Chondrocyte (in vitro differentiated cells): ENCODE data around the gene PTPRN. TPM values are rescaled to one million over a fixed set of nuclear protein-coding genes. Genes with fewer than 3 reads are reported as not detected.
A peak's percentile ranks its signal among the peaks of the same experiment; 100 is the strongest.

Source experiments
- DNase-seq: peaks from one replicate; pipeline ENCODE4 v3.0.0; 2021; ENCODE audit warnings: mixed read lengths, low spot score
- H3K27ac Mint-ChIP-seq: one replicate; pipeline ENCODE4 v1.8.0; 2021; ENCODE audit warnings: mild to moderate bottlenecking, moderate library complexity, mixed read lengths; ENCODE audit not compliant: unreplicated experiment
- H3K27me3 Mint-ChIP-seq: 2 replicates; pipeline ENCODE4 v1.8.0; 2021; ENCODE audit warnings: low read depth, mixed read lengths
- H3K36me3 Mint-ChIP-seq: 2 replicates; pipeline ENCODE4 v1.8.0; 2021; ENCODE audit warnings: low read depth, mixed read lengths
- H3K4me1 Mint-ChIP-seq: 2 replicates; pipeline ENCODE4 v1.8.0; 2021; ENCODE audit warnings: low read depth, mild to moderate bottlenecking, mixed read lengths
- H3K4me3 Mint-ChIP-seq: one replicate; pipeline ENCODE4 v1.8.0; 2021; ENCODE audit warnings: mild to moderate bottlenecking, moderate library complexity, mixed read lengths; ENCODE audit not compliant: unreplicated experiment
- H3K9me3 Mint-ChIP-seq: 2 replicates; pipeline ENCODE4 v1.8.0; 2021; ENCODE audit warnings: low read depth, mixed read lengths
- CTCF ChIP-seq: fragments of 200-600 bp; sonication (generic); IDR thresholded peaks from 2 replicates; pipeline ENCODE4 v1.5.0; 2021; ENCODE audit warnings: antibody characterized with exemption, mild to moderate bottlenecking, moderate library complexity
- total RNA-seq: library from RNA; stranded (reverse); gene quantifications from 3 replicates; pipeline ENCODE4 v1.2.1, GENCODE V29; 2021

PTPRN gene
- total RNA-seq, 1 donor from 2014 or later = 0.87 TPM

- peaks cover 3% of the 10 kb centered on the region for H3K4me1 Mint-ChIP-seq
- TF ChIP-seq CTCF = peak; percentile 81
- no peak for DNase-seq
- H3K36me3 Mint-ChIP-seq = peaks cover 2% of the 10 kb centered on the region
- no peaks in the 10 kb centered on the region for H3K9me3 Mint-ChIP-seq
- H3K27me3 Mint-ChIP-seq = peaks cover 40% of the 10 kb centered on the region
- H3K27ac Mint-ChIP-seq = no peak overlapping the region
- H3K4me3 Mint-ChIP-seq = no peak overlapping the region
These were observed 43.3 kb upstream of the PTPRN start for GRCh38 chr2:219352448-219353023.

- no peaks in the 10 kb centered on the region for H3K9me3 Mint-ChIP-seq
- peaks cover 28% of the 10 kb centered on the region for H3K27me3 Mint-ChIP-seq
- H3K4me3 Mint-ChIP-seq = peak overlapping the region; percentile 10
- TF ChIP-seq CTCF = no peak
- H3K36me3 Mint-ChIP-seq = no peaks in the 10 kb centered on the region
- DNase-seq = no peak
- no peak overlapping the region for H3K27ac Mint-ChIP-seq
- peaks cover 3% of the 10 kb centered on the region for H3K4me1 Mint-ChIP-seq
These were observed 41.6 kb upstream of the PTPRN start for GRCh38 chr2:219350710-219351221.

- no peak for TF ChIP-seq CTCF
- Mint-ChIP-seq H3K27ac (no peak overlapping the region), H3K36me3 (no peaks in the 10 kb centered on the region), H3K9me3 (no peaks in the 10 kb centered on the region), H3K4me1 (peaks cover 3% of the 10 kb centered on the region), H3K4me3 (peak overlapping the region; percentile 10), H3K27me3 (peaks cover 27% of the 10 kb centered on the region)
- no peak for DNase-seq
These were observed 41.0 kb upstream of the PTPRN start for GRCh38 chr2:219350215-219350614.

- no peak overlapping the region for H3K4me3 Mint-ChIP-seq
- no peaks in the 10 kb centered on the region for H3K9me3 Mint-ChIP-seq
- TF ChIP-seq CTCF = no peak
- no peak for DNase-seq
- H3K27ac Mint-ChIP-seq = no peak overlapping the region
- no peaks in the 10 kb centered on the region for H3K36me3 Mint-ChIP-seq
- peaks cover 29% of the 10 kb centered on the region for H3K27me3 Mint-ChIP-seq
- peaks cover 7% of the 10 kb centered on the region for H3K4me1 Mint-ChIP-seq
These were observed 35.7 kb upstream of the PTPRN start for GRCh38 chr2:219344751-219345430.

- no peak for DNase-seq
- Mint-ChIP-seq H3K36me3 (peaks cover 3% of the 10 kb centered on the region), H3K4me1 (peaks cover 2% of the 10 kb centered on the region), H3K27me3 (peaks cover 77% of the 10 kb centered on the region), H3K27ac (no peak overlapping the region), H3K9me3 (peaks cover 11% of the 10 kb centered on the region), H3K4me3 (no peak overlapping the region)
- TF ChIP-seq CTCF = no peak
These were observed 26.2 kb upstream of the PTPRN start for GRCh38 chr2:219335373-219335786.
